Mesothelial cell of epicardium (in vitro differentiated cells): ENCODE results near the gene MOB3C. TPM values are rescaled to one million over a fixed set of nuclear protein-coding genes. Genes with fewer than 3 reads are reported as not detected.
"Not testable (repeated sequence)": the region's sequence is repeated elsewhere in the genome, so short reads cannot be mapped to it uniquely, and the experiment has no call there.

Source experiments
- DNase-seq, 2 experiments: peaks; one replicate each; pipeline ENCODE4 v3.0.0; 2021; ENCODE audit warnings: low spot score in 2 of 2; ENCODE audit not compliant: unreplicated experiment in 2 of 2
- H3K27ac Mint-ChIP-seq: 2 replicates; pipeline ENCODE4 v1.8.0; 2021; ENCODE audit warnings: mixed read lengths
- H3K27me3 Mint-ChIP-seq: 2 replicates; pipeline ENCODE4 v1.8.0; 2021; ENCODE audit warnings: low read depth, mixed read lengths
- H3K36me3 Mint-ChIP-seq: 2 replicates; pipeline ENCODE4 v1.8.0; 2021; ENCODE audit warnings: mixed read lengths
- H3K4me1 Mint-ChIP-seq: 2 replicates; pipeline ENCODE4 v1.8.0; 2021; ENCODE audit warnings: mixed read lengths
- H3K4me3 Mint-ChIP-seq: 2 replicates; pipeline ENCODE4 v1.8.0; 2021; ENCODE audit warnings: mild to moderate bottlenecking, moderate library complexity, mixed read lengths
- H3K9me3 Mint-ChIP-seq: 2 replicates; pipeline ENCODE4 v1.8.0; 2021; ENCODE audit warnings: mixed read lengths
- CTCF ChIP-seq: fragments of 200-600 bp; sonication (generic); IDR thresholded peaks from one replicate; pipeline ENCODE4 v1.5.0; 2021; ENCODE audit warnings: antibody characterized with exemption; ENCODE audit not compliant: unreplicated experiment
- total RNA-seq: library from RNA; stranded (reverse); gene quantifications from 3 replicates; pipeline ENCODE4 v1.2.1, GENCODE V29; 2021

The MOB3C gene
- 10.6 to 11.5 TPM (median 11.0 TPM) in 3 replicates for total RNA-seq

- Mint-ChIP-seq H3K9me3 (no peaks in the 10 kb centered on the region), H3K4me1 (peaks cover 29% of the 10 kb centered on the region), H3K27me3 (peaks cover 6% of the 10 kb centered on the region), H3K4me3 (peak within 1 kb of the TSS; percentile 88), H3K27ac (peak within 1 kb of the TSS; percentile 89), H3K36me3 (no peaks in the 10 kb centered on the region)
- peak in 1 of 2 experiments; percentile 52 for DNase-seq
- no peak for TF ChIP-seq CTCF
Measured at GRCh38 chr1:46616277-46617107, at the start of gene MOB3C. MOB3C (minus strand) TSS chr1:46616811; CDS start chr1:46613321, 3,490 bp downstream.

GRCh38 chr1:46665983-46666382 lies 49.4 kb upstream of the MOB3C start:
- Mint-ChIP-seq H3K27ac (no peak overlapping the region), H3K4me3 (no peak overlapping the region), H3K27me3 (no peaks in the 10 kb centered on the region), H3K9me3 (no peaks in the 10 kb centered on the region), H3K36me3 (peaks cover 13% of the 10 kb centered on the region), H3K4me1 (peaks cover 13% of the 10 kb centered on the region)
- no peak for DNase-seq
- no peak for TF ChIP-seq CTCF

- H3K9me3 Mint-ChIP-seq, H3K27ac Mint-ChIP-seq, H3K4me3 Mint-ChIP-seq, H3K27me3 Mint-ChIP-seq, DNase-seq: not testable (repeated sequence)
- Mint-ChIP-seq H3K36me3 (peaks cover 15% of the 10 kb centered on the region), H3K4me1 (peaks cover 13% of the 10 kb centered on the region)
Measured at GRCh38 chr1:46662919-46663318, 46.3 kb upstream of the MOB3C start.

- H3K4me1 Mint-ChIP-seq, H3K4me3 Mint-ChIP-seq, DNase-seq, H3K27me3 Mint-ChIP-seq, H3K9me3 Mint-ChIP-seq, H3K27ac Mint-ChIP-seq: not testable (repeated sequence)
- H3K36me3 Mint-ChIP-seq: peaks cover 27% of the 10 kb centered on the region
Measured at GRCh38 chr1:46660116-46660515, 43.5 kb upstream of the MOB3C start.

- H3K9me3 Mint-ChIP-seq: peaks cover 6% of the 10 kb centered on the region
- TF ChIP-seq CTCF: no peak
- no peak for DNase-seq
- peaks cover 29% of the 10 kb centered on the region for H3K36me3 Mint-ChIP-seq
- no peaks in the 10 kb centered on the region for H3K4me1 Mint-ChIP-seq
- H3K27me3 Mint-ChIP-seq: no peaks in the 10 kb centered on the region
- no peak overlapping the region for H3K4me3 Mint-ChIP-seq
- H3K27ac Mint-ChIP-seq: no peak overlapping the region
Measured at GRCh38 chr1:46659307-46659870, 42.8 kb upstream of the MOB3C start.

- no peak overlapping the region for H3K4me3 Mint-ChIP-seq
- H3K27ac Mint-ChIP-seq: no peak overlapping the region
- no peak for DNase-seq
- no peaks in the 10 kb centered on the region for H3K27me3 Mint-ChIP-seq
- peaks cover 6% of the 10 kb centered on the region for H3K9me3 Mint-ChIP-seq
- H3K4me1 Mint-ChIP-seq: peaks cover 15% of the 10 kb centered on the region
- H3K36me3 Mint-ChIP-seq: peaks cover 22% of the 10 kb centered on the region
- no peak for TF ChIP-seq CTCF
Measured at GRCh38 chr1:46657775-46658174, 41.2 kb upstream of the MOB3C start.
